Natural killer cell (primary cell): ENCODE data around the gene PDZD8. TPM values are rescaled to one million over a fixed set of nuclear protein-coding genes. Genes with fewer than 3 reads are reported as not detected.

Experiments
- ATAC-seq, 3 donors: fragments of 150-1000 bp in 2 of 3; fragments of 200-7000 bp in 1 of 3; cut with Tn5 transposase; 1 replicate in 1 of 3; 2 replicates in 2 of 3; pipeline ENCODE4 v1.10.0; 2021; ENCODE audit warnings: mild to moderate bottlenecking in 2 of 3, moderate library complexity in 2 of 3
- DNase-seq, 2 donors: peaks; one replicate each; pipeline versions ENCODE4 v3.0.0 to v3.0.0-alpha.2; 2013 to 2021; ENCODE audit warnings: mixed read lengths in 1 of 2
- H3K27ac ChIP-seq: one replicate; pipeline ENCODE4 v1.5.1; 2013; ENCODE audit warnings: mild to moderate bottlenecking, low read length
- H3K27me3 ChIP-seq: one replicate; pipeline ENCODE4 v1.6.1; 2013; ENCODE audit warnings: low read length; ENCODE audit not compliant: control insufficient read depth, insufficient read depth
- H3K36me3 ChIP-seq: one replicate; pipeline ENCODE4 v1.6.1; 2013; ENCODE audit warnings: low read length; ENCODE audit not compliant: control insufficient read depth, insufficient read depth
- H3K4me1 ChIP-seq: one replicate; pipeline ENCODE4 v1.6.1; 2013; ENCODE audit warnings: low read length; ENCODE audit not compliant: control insufficient read depth, insufficient read depth
- H3K4me3 ChIP-seq: one replicate; pipeline ENCODE4 v1.5.1; 2013; ENCODE audit warnings: low read length
- H3K9me3 ChIP-seq: one replicate; pipeline ENCODE4 v1.6.1; 2013; ENCODE audit warnings: low read length; ENCODE audit not compliant: control insufficient read depth, insufficient read depth
- H3K27ac Mint-ChIP-seq, 2 donors: one replicate each; pipeline ENCODE4 v1.8.0; 2022; ENCODE audit warnings: mild to moderate bottlenecking in 2 of 2, mixed read lengths in 2 of 2, moderate library complexity in 1 of 2
- H3K27me3 Mint-ChIP-seq, 2 donors: one replicate each; pipeline ENCODE4 v1.8.0; 2022; ENCODE audit warnings: low read depth in 2 of 2, mixed read lengths in 2 of 2
- H3K36me3 Mint-ChIP-seq: one replicate; pipeline ENCODE4 v1.8.0; 2022; ENCODE audit warnings: mixed read lengths
- H3K4me1 Mint-ChIP-seq, 2 donors: one replicate each; pipeline ENCODE4 v1.8.0; 2022; ENCODE audit warnings: mixed read lengths in 2 of 2
- H3K4me3 Mint-ChIP-seq: one replicate; pipeline ENCODE4 v1.8.0; 2022; ENCODE audit warnings: mild to moderate bottlenecking, moderate library complexity, mixed read lengths
- H3K9me3 Mint-ChIP-seq, 2 donors: one replicate each; pipeline ENCODE4 v1.8.0; 2022; ENCODE audit warnings: mixed read lengths in 2 of 2
- CTCF ChIP-seq: fragments of 200-600 bp; IDR thresholded peaks from one replicate; pipeline ENCODE4 v1.8.0; 2022; ENCODE audit warnings: antibody characterized with exemption
- WGBS: methylation state at CpG from one replicate; pipeline ENCODE4 v1.1.7; 2013; ENCODE audit warnings: missing lambda C conversion rate; ENCODE audit not compliant: insufficient coverage; 5-methylcytosine and 5-hydroxymethylcytosine counted together
- intact Hi-C: fragments of 100-400 bp; cut with micrococcal nuclease; formaldehyde crosslinking; loops from one replicate; pipeline ENCODE4 v1.14.2; 2022
- total RNA-seq, 4 donors: library from RNA; stranded (reverse); fragments of 120-200 nt in 1 of 4; gene quantifications; one replicate each; pipeline versions ENCODE4 v1.2.3 to v1.2.4, GENCODE V29; 2013 to 2022

Gene PDZD8
- total RNA-seq, 3 donors from 2014 or later (not counting 1 experiment from before 2014, with no cell fraction given), result 44.5 to 64.3 (median 51.8) TPM

- no peak for TF ChIP-seq CTCF
- Histone ChIP-seq H3K9me3 (no peaks in the 10 kb centered on the region), H3K4me3 (no peak overlapping the region), H3K27ac (no peak overlapping the region), H3K4me1 (no peaks in the 10 kb centered on the region), H3K27me3 (no peaks in the 10 kb centered on the region), H3K36me3 (no peaks in the 10 kb centered on the region)
- Mint-ChIP-seq H3K4me1 (no peaks in the 10 kb centered on the region), H3K9me3 (no peaks in the 10 kb centered on the region), H3K4me3 (no peak overlapping the region), H3K36me3 (no peaks in the 10 kb centered on the region), H3K27ac (no peak overlapping the region), H3K27me3 (peaks cover 10 to 27% of the 10 kb centered on the region in 2 donors)
- intact Hi-C loops, result no loop called here
- DNase-seq (no peak), ATAC-seq (no peak)
- 73% methylated on average over 8 of the region's 8 CpGs for WGBS
Measured at GRCh38 chr10:117411479-117412399, 36.5 kb upstream of the PDZD8 start.

GRCh38 chr10:117410557-117410956, 35.3 kb upstream of the PDZD8 start:
- DNase-seq, result no peak
- H3K36me3 ChIP-seq, result no peaks in the 10 kb centered on the region
- Mint-ChIP-seq H3K27ac (no peak overlapping the region), H3K9me3 (no peaks in the 10 kb centered on the region), H3K36me3 (no peaks in the 10 kb centered on the region), H3K4me3 (no peak overlapping the region), H3K4me1 (no peaks in the 10 kb centered on the region), H3K27me3 (peaks cover 14 to 27% of the 10 kb centered on the region in 2 donors)
- no peak for ATAC-seq
- no peak overlapping the region for H3K27ac ChIP-seq
- H3K27me3 ChIP-seq, result no peaks in the 10 kb centered on the region
- WGBS, result 65% methylated on average over 4 of the region's 4 CpGs
- intact Hi-C loops, result no loop called here
- no peaks in the 10 kb centered on the region for H3K9me3 ChIP-seq
- H3K4me1 ChIP-seq, result no peaks in the 10 kb centered on the region
- no peak overlapping the region for H3K4me3 ChIP-seq
- TF ChIP-seq CTCF, result no peak

GRCh38 chr10:117409549-117410305, 34.5 kb upstream of the PDZD8 start:
- no peak for DNase-seq
- H3K27ac ChIP-seq, result no peak overlapping the region
- no peaks in the 10 kb centered on the region for H3K27me3 ChIP-seq
- no peak overlapping the region for H3K4me3 ChIP-seq
- H3K36me3 ChIP-seq, result no peaks in the 10 kb centered on the region
- Mint-ChIP-seq H3K27ac (no peak overlapping the region), H3K9me3 (no peaks in the 10 kb centered on the region), H3K4me1 (no peaks in the 10 kb centered on the region), H3K36me3 (no peaks in the 10 kb centered on the region), H3K4me3 (no peak overlapping the region), H3K27me3 (peaks cover 14 to 27% of the 10 kb centered on the region in 2 donors)
- no peaks in the 10 kb centered on the region for H3K4me1 ChIP-seq
- intact Hi-C loops, result no loop called here
- no peaks in the 10 kb centered on the region for H3K9me3 ChIP-seq
- WGBS, result 76% methylated on average over 5 of the region's 5 CpGs
- no peak for TF ChIP-seq CTCF
- ATAC-seq, result no peak
